T47D (cell line): ENCODE results near the gene EVA1A.

Source experiments
- DNase-seq, 2 experiments: peaks; one replicate each; pipeline versions ENCODE4 v3.0.0 to v3.0.0-alpha.2; 2011 to 2012; ENCODE audit warnings: low read depth in 1 of 2, low spot score in 1 of 2
- JUND ChIP-seq: IDR thresholded peaks from 2 replicates; pipeline ENCODE4 v1.6.1; 2012; ENCODE audit warnings: low read depth
- in situ Hi-C: cut with HindIII; loops from 2 replicates; pipeline ENCODE4 v1.10.0; 2016; ENCODE audit warnings: low sequenced_read_pairs, low pct_unique_long_range_greater_than_20kb

EVA1A gene

GRCh38 chr2:75580606-75581005, 19.9 kb upstream of the EVA1A start:
- DNase-seq: no peak
- TF ChIP-seq JUND: no peak
- in situ Hi-C loops: no loop called here

- TF ChIP-seq JUND: no peak
- no peak for DNase-seq
- in situ Hi-C loops: no loop called here
Measured at GRCh38 chr2:75580156-75580555, 19.4 kb upstream of the EVA1A start.

- in situ Hi-C loops: no loop called here
- no peak for DNase-seq
- no peak for TF ChIP-seq JUND
Measured at GRCh38 chr2:75579186-75579585, 18.4 kb upstream of the EVA1A start.

- in situ Hi-C loops: no loop called here
- no peak for TF ChIP-seq JUND
- peak in 1 of 2 experiments; percentile 34 for DNase-seq
Measured at GRCh38 chr2:75577280-75577679, 16.5 kb upstream of the EVA1A start.

GRCh38 chr2:75574106-75574505, 13.4 kb upstream of the EVA1A start:
- in situ Hi-C loops: no loop called here
- no peak for TF ChIP-seq JUND
- DNase-seq: no peak

- in situ Hi-C loops: no loop called here
- DNase-seq: no peak
- no peak for TF ChIP-seq JUND
Measured at GRCh38 chr2:75573145-75573878, 12.6 kb upstream of the EVA1A start.

- in situ Hi-C loops: no loop called here
- TF ChIP-seq JUND: no peak
- DNase-seq: no peak
Measured at GRCh38 chr2:75571730-75572430, 11.1 kb upstream of the EVA1A start.

GRCh38 chr2:75570948-75571729, 10.4 kb upstream of the EVA1A start:
- no peak for DNase-seq
- in situ Hi-C loops: no loop called here
- no peak for TF ChIP-seq JUND

GRCh38 chr2:75570024-75570947, 9.5 kb upstream of the EVA1A start:
- in situ Hi-C loops: no loop called here
- no peak for TF ChIP-seq JUND
- no peak for DNase-seq

- DNase-seq: no peak
- in situ Hi-C loops: no loop called here
- no peak for TF ChIP-seq JUND
Measured at GRCh38 chr2:75569546-75569945, 8.8 kb upstream of the EVA1A start.

GRCh38 chr2:75568174-75568573, 7.4 kb upstream of the EVA1A start:
- in situ Hi-C loops: no loop called here
- TF ChIP-seq JUND: no peak
- no peak for DNase-seq
